Suprapubic skin (tissue), 4 donors: ENCODE results near the gene MT1A.

Experiments used
- CTCF ChIP-seq, 2 donors: fragments of 200-600 bp in 1 of 2; fragments of 450-650 bp in 1 of 2; sonication (generic) in 1 of 2; IDR thresholded peaks; one replicate each; pipeline ENCODE4 v1.5.1; 2016 to 2019; ENCODE audit warnings: antibody characterized with exemption in 2 of 2, mild to moderate bottlenecking in 1 of 2, moderate library complexity in 1 of 2
- POLR2A ChIP-seq, 2 donors: fragments of 450-650 bp; IDR thresholded peaks; one replicate each; pipeline ENCODE4 v1.6.1; 2017; ENCODE audit warnings: antibody characterized with exemption in 2 of 2, mild to moderate bottlenecking in 2 of 2, moderate library complexity in 2 of 2
- POLR2AphosphoS5 ChIP-seq, 3 donors: sonication (generic); formaldehyde crosslinking; IDR thresholded peaks; one replicate each; pipeline ENCODE4 v1.6.1; 2017; ENCODE audit warnings: antibody characterized with exemption in 3 of 3

GRCh38 chr16:56657555-56658326 is 19.3 kb downstream of the MT1A start, which contains the start of gene MT1F:
- no peak for TF ChIP-seq CTCF (IDR thresholded peaks at IDR 0.05)
- no peak for TF ChIP-seq POLR2AphosphoS5 (IDR thresholded peaks at IDR 0.05)
- TF ChIP-seq POLR2A (IDR thresholded peaks at IDR 0.05), result peak in 1 of 2 donors; percentile 15
